ENCODE data around the gene USP33.
A peak's percentile ranks its signal among the peaks of the same experiment; 100 is the strongest.
"Not testable (repeated sequence)": the region's sequence is repeated elsewhere in the genome, so short reads cannot be mapped to it uniquely, and the experiment has no call there.

USP33 gene

GRCh38 chr1:77739235-77739634 is 20.4 kb downstream of the USP33 start:
- DNase-seq: no peak

- DNase-seq: no peak
Observed at GRCh38 chr1:77732090-77732489, 27.6 kb downstream of the USP33 start.

GRCh38 chr1:77725706-77726105 is 33.9 kb downstream of the USP33 start:
- DNase-seq: no peak

- DNase-seq: no peak
Observed at GRCh38 chr1:77718181-77718580, 41.5 kb downstream of the USP33 start.

GRCh38 chr1:77716065-77716464 is 43.6 kb downstream of the USP33 start:
- DNase-seq: no peak

- DNase-seq: no peak
Observed at GRCh38 chr1:77709727-77710126, 49.9 kb downstream of the USP33 start.

- DNase-seq: no peak
Observed at GRCh38 chr1:77706321-77706720, 53.3 kb downstream of the USP33 start.

GRCh38 chr1:77704736-77705135 is 54.9 kb downstream of the USP33 start:
- no peak for DNase-seq

- not testable (repeated sequence) for DNase-seq
Observed at GRCh38 chr1:77699673-77700072, 60.0 kb downstream of the USP33 start.

- no peak for DNase-seq
Observed at GRCh38 chr1:77697441-77697840, 62.2 kb downstream of the USP33 start.

- DNase-seq: no peak
Observed at GRCh38 chr1:77688939-77689338, 70.7 kb downstream of the USP33 start.

GRCh38 chr1:77687519-77687906 is 72.1 kb downstream of the USP33 start:
- DNase-seq: peak in 1 of 2 donors; percentile 18

GRCh38 chr1:77686796-77687518 is 72.7 kb downstream of the USP33 start:
- DNase-seq: no peak

- DNase-seq: peak; percentile 91 to 95
Observed at GRCh38 chr1:77683160-77684148, 76.2 kb downstream of the USP33 start.

GRCh38 chr1:77682460-77683159 is 77.0 kb downstream of the USP33 start, which contains the start of gene ZZZ3:
Gene ZZZ3 (minus strand): TSS chr1:77682658. CDS start chr1:77633354, 49,304 bp downstream.
- peak; percentile 93 to 95 for DNase-seq

- no peak for DNase-seq
Observed at GRCh38 chr1:77680173-77680572, 79.5 kb downstream of the USP33 start.

- DNase-seq: no peak
Observed at GRCh38 chr1:77678660-77679610, 80.7 kb downstream of the USP33 start.

GRCh38 chr1:77674807-77675206 is 84.8 kb downstream of the USP33 start:
- DNase-seq: not testable (repeated sequence)

- no peak for DNase-seq
Observed at GRCh38 chr1:77673716-77674355, 85.8 kb downstream of the USP33 start.

- no peak for DNase-seq
Observed at GRCh38 chr1:77673030-77673429, 86.6 kb downstream of the USP33 start.

GRCh38 chr1:77672374-77672773 is 87.3 kb downstream of the USP33 start:
- DNase-seq: no peak

All from inflammatory macrophage (primary cell).